Bone marrow (tissue), 2 donors: ENCODE measurements around the gene ASPDH.

ENCODE experiments used
- DNase-seq, 2 donors: peaks; one replicate each; lab custom pipeline; 2025; lab: John Stamatoyannopoulos, UW

The ASPDH gene

DNA sequence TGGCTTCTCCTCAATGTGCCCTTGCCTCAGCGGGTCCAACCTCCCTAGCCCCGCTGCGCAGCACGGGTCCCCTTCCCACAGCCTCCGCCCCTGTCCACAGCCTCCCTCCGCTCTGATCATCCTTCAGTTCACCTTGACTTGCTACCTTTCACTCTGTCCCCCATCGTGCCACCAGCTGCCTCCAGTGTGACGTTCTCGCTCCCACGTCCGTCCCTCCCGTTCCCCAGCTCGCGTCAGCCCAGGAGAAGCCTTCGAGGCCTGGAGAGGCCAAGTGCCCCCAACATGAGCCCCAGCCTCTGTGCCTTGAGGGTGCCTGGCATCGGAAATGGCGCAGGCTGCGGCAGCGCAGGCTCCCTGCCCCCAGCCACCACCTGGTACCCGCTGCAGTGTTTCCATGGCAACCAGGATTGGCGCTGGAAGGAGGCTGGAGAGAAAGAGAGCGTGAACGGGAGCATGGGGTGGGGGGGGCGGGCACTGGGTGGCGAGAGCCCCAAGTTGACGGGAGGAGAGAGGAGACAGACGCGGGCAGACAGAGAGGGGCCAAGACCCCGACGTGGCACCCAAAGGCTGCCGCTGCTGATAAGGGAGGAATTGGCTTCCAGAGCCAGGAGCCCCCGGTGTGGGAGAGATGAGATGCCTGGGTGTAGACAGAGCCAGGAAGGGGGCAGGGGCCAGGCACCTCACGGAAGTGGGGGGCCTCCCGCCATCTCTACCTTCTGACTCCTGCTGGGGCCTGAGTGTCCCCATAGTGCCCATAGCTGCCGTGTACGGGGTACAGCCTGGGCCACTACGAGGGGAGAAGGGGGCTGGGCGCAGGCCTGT is 844 bp upstream of the ASPDH start:
- no peak for DNase-seq

GRCh38 chr19:50512999-50513745 is 541 bp downstream of the ASPDH start:
- DNase-seq, result no peak

GRCh38 chr19:50512112-50512998 is 1.4 kb downstream of the ASPDH start:
- no peak for DNase-seq

DNA sequence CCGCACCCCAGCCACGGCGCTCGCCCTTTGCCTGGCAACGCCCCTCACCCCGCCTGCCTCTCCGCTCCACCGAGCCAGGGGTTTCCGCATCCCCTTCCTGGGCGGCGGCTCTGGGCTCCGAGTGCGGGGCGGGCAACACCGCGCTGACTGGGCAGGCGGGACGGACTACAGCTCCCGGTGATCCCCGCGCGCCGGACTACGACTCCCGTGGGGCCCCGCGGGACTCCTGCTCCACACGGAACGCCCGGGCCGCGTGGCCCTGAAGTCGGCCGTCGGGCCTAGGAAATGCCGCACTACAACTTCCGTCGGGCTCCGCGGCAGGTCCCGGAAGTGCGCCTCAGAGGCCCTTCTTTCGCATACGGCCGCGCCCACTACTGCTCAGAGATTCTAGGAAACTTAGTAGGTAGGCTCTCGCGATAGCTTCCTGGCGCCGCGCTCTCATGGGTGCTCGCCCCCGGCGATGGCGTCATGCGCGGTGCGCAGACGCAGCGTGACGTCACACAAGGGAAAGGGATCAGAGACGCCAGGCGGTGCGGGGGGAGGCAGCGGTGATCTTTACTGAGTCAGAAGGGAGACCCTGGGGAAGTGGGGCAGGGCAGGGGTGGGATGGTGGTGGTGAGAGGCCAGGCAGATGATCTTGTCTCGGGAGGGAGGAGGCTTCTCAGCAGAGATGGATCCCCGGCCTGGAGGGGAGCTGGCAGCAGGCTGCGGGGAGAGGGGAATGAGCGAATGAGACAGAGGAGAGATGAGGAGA is 2.5 kb downstream of the ASPDH start, which contains the start of gene JOSD2:
Gene JOSD2 (minus strand): TSS at position 123 of the 754 bp plus-strand sequence. CDS start 760 bp downstream, outside the sequence.
- peak; percentile 87 to 98 for DNase-seq

GRCh38 chr19:50510700-50511068 is 3.0 kb downstream of the ASPDH start:
- DNase-seq, result peak in 1 of 2 donors; percentile 50

- no peak for DNase-seq
These were observed 3.5 kb downstream of the ASPDH start for GRCh38 chr19:50510121-50510670.

DNA sequence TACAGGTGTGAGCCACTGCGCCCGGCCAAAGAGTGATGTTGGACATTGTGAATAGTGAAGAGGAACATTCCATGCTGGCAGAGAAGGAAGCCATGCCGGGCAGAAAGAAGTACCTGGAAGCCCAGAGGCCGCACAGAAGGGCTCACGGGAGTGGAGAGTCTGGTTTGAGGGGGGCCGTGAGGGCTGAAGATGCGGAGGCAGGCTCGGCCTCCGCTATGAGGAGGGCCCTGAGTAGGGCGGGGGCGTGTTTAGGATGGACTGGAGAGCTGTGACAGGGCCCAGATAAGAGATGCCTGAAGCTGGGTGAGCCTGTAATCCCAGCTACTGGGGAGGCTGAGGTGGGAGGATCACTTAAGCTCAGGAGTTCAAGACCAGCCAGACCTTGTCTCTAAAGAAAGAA is 4.3 kb downstream of the ASPDH start:
- DNase-seq, result no peak

DNA sequence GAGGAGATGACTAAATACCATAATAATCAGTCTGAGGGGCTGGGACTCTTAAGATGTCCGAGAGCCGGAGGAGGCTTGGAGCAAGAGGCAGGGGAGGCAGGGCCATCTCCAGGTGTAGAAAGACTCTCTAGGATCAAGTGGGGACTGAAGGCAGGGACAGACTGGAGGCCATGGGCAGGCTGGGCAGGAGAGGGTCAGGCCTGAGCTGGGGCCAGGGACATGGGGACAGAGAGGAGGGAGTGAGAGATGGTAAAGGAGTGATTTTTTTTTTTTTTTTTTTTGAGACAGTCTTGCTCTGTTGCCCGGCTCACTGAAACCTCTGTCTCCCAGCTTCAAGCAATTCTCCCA is 4.9 kb downstream of the ASPDH start:
- no peak for DNase-seq

- no peak for DNase-seq
These were observed 6.3 kb downstream of the ASPDH start for GRCh38 chr19:50507376-50507775.

DNA sequence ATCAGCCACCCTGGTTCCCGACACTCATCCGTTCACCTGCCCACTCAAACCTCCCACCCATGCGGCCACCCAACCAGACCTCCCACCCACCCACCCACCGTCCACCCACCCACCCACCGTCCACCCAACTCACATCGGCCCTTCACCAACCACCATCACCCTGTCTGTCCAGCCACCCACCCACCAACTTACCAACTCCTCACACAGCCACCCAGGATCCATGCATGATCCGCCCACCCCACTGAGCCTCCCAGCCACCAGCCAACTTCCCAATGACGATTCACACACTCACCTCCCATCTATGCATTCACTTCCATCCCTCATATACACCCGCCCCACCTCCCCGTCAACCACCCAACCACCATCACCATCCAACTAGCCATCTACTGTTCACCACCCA is 7.0 kb downstream of the ASPDH start:
- no peak for DNase-seq

DNA sequence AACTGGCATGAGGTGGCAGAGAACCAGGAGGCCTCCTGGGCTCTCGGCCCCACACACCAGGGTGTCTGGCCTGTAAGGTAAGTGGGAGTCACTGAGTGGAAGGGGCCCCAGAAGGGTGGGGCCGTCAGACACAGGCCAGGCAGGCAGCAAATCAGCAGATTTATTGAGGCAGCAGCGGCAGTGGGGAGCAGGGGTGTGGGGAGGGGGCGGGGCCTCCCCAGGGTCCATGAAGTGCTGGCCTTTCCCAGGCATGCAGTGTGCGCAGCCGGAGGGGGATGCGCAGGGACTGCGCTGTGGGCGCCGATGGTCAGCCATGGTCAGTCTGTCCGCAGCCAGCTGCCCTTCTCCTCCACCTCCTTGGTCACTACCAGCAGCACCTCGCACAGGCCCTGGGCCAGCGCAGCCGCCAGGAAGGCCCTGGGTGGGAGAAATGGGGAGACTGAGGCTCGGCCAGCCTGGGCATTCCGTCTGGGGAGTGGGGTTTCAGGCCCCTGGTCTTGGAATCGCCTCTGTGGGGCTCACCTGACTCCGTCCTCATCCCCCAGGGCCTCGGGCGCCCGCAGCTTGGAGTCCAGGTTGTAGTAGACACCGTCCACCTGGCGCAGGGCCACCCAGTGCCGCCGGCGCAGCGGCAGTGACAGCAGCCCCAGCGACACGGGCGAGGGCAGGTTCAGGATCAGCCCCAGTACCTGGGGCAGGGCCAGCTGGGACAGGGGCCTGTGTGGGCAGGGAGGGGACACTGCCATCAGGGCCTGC is 7.7 kb downstream of the ASPDH start:
- no peak for DNase-seq

GRCh38 chr19:50501568-50502475 is 11.9 kb downstream of the ASPDH start:
- DNase-seq, result no peak

GRCh38 chr19:50501186-50501567 is 12.5 kb downstream of the ASPDH start:
- DNase-seq, result no peak

- no peak for DNase-seq
These were observed 13.0 kb downstream of the ASPDH start for GRCh38 chr19:50500753-50501151.

DNA sequence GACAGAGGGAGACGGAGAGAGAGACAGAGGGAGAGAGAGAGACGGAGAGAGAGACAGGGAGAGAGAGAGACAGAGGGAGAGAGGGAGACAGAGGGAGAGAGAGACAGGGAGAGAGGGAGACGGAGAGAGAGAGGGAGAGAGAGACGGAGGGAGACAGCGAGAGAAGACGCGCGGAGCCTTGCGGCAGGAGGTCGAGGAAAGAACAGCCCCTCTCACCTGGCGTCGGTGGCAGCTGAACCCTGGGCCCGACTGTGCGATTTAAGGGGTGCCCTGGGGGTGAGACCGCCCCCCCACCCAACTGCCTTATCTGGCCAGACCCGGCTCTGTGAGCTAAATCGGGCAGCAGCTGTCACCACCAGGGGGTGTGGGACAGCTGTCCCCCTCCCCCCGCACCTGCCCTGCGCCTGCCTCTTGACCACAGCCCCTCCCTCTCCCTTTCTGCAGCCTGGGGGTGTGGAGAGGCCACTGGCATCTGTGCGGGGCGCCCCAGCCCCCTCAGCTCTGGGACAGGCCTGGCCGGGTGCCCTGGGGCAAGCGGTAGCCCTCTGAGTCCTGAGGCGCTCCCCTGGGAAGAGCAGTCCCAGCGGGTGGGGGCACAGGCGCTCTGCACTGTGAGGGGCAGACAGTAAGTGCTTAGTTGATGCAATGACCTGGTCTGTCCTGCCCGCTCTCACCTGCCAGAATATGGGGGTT is 13.5 kb downstream of the ASPDH start:
- DNase-seq, result no peak

DNA sequence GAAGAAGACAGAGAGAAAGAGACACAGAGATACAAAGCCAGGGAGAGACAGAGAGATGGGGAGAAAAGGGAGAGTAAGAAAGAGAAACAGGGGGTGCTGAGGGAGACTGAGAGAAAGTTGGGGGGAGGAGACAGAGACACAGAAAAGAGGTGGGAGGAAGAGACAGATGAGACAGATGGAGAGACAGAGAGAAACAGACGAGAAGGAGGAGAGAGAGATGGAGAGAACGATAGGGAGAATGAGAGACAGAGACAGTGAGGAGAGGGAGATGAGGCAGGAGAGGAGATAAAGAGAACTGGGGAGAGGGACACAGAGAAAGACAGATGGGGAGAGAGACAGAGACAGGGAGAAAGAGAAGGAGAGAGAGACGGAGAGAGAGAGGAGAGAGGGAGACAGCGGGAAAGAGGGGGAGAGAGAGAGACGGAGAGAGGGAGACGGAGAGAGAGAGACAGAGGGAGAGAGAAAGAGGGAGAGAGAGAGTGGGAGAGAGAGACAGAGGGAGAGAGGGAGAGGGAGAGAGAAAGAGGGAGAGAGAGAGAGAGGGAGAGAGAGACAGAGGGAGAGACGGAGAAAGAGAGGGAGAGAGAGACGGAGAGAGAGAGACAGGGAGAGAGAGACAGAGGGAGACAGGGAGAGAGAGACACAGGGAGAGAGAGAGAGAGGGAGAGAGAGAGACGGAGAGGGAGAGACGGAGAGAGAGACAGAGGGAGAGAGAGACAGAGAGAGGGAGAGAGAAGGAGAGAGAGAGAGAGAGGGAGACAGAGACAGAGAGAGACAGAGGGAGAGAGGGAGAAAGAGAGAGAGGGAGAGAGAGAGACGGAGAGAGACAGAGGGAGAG is 15.3 kb downstream of the ASPDH start:
- no peak for DNase-seq

- no peak for DNase-seq
These were observed 16.7 kb downstream of the ASPDH start for GRCh38 chr19:50497022-50497405.
